ENCODE results near the gene DTYMK. TPM values are rescaled to one million over a fixed set of nuclear protein-coding genes. Genes with fewer than 3 reads are reported as not detected.
"Not testable (repeated sequence)": the region's sequence is repeated elsewhere in the genome, so short reads cannot be mapped to it uniquely, and the experiment has no call there.

DTYMK gene
- total and polyA plus RNA-seq, 2 of the 4 experiments (the other 2 are of a cell fraction) = 31.7 to 50.1 TPM

- H3K9me1 ChIP-seq (ENCODE audit: insufficient read depth, low read length); H4K5ac ChIP-seq (ENCODE audit: low read depth, low read length); H2BK120ac ChIP-seq (ENCODE audit: low read depth, low read length); CTCF ChIA-PET; H2AK9ac ChIP-seq (replicated peaks; ENCODE audit: low read depth, low read length, poor library complexity); H2BK5ac ChIP-seq (ENCODE audit: low read depth, low read length, poor library complexity, severe bottlenecking); H2BK20ac ChIP-seq (ENCODE audit: low read depth, low read length); in situ Hi-C loops (cut with MboI; ENCODE audit: low sequenced_read_pairs); H3K4me1 ChIP-seq (ENCODE audit: control insufficient read depth, insufficient read depth, low read length); H3K36me3 ChIP-seq (ENCODE audit: control insufficient read depth, insufficient read depth, low read length); H3K27ac ChIP-seq (ENCODE audit: insufficient read depth, low read length); intact Hi-C loops (cut with micrococcal nuclease); H3K4me3 ChIP-seq (ENCODE audit: insufficient read depth, low read depth, low read length); H3K27me3 ChIP-seq (ENCODE audit: control insufficient read depth, insufficient read depth, low read length); H3K9ac ChIP-seq (ENCODE audit: low read depth, low read length); ATAC-seq (ENCODE audit: low read depth); BruUV-seq (replicated peaks); H4K91ac ChIP-seq (ENCODE audit: insufficient read depth, low read depth, low read length); H3K23ac ChIP-seq (ENCODE audit: low read depth, low read length); H3K18ac ChIP-seq (ENCODE audit: low read depth, low read length); H3K14ac ChIP-seq (replicated peaks; ENCODE audit: low read depth, low read length); H3K9me3 ChIP-seq (ENCODE audit: control insufficient read depth, insufficient read depth, low read length); H3K4ac ChIP-seq (ENCODE audit: low read depth, low read length); POLR2A ChIA-PET (ENCODE audit: unreplicated experiment); H4K8ac ChIP-seq (ENCODE audit: low read depth in 2 of 2, low read length in 2 of 2); H2AK5ac ChIP-seq (ENCODE audit: low read depth, low read length); H4K20me1 ChIP-seq (ENCODE audit: insufficient read depth, low read length); H2BK15ac ChIP-seq (ENCODE audit: low read depth, low read length); dilution Hi-C loops (cut with HindIII; ENCODE audit: low sequenced_read_pairs, unreplicated experiment); H3K56ac ChIP-seq (ENCODE audit: extremely low read depth, insufficient read depth, low read length): not testable (repeated sequence)
- Histone ChIP-seq H3K79me1 (ENCODE audit: low read depth in 1 of 2, low read length in 2 of 2) (peaks cover 5 to 17% of the 10 kb centered on the region in 2 experiments), H3K4me2 (ENCODE audit: low read depth, low read length) (0 out of 2 replicates have a peak overlapping the region, but pooled peaks have one; percentile 17), H2AFZ (replicated peaks; ENCODE audit: low read length, poor library complexity) (peak overlapping the region; percentile 63)
- peak; percentile 29 for DNase-seq
- TF ChIP-seq SMC3 (IDR thresholded peaks at IDR 0.05; ENCODE audit: low read depth, low read length) = peak; percentile 32
- TF ChIP-seq, protein P1, sequence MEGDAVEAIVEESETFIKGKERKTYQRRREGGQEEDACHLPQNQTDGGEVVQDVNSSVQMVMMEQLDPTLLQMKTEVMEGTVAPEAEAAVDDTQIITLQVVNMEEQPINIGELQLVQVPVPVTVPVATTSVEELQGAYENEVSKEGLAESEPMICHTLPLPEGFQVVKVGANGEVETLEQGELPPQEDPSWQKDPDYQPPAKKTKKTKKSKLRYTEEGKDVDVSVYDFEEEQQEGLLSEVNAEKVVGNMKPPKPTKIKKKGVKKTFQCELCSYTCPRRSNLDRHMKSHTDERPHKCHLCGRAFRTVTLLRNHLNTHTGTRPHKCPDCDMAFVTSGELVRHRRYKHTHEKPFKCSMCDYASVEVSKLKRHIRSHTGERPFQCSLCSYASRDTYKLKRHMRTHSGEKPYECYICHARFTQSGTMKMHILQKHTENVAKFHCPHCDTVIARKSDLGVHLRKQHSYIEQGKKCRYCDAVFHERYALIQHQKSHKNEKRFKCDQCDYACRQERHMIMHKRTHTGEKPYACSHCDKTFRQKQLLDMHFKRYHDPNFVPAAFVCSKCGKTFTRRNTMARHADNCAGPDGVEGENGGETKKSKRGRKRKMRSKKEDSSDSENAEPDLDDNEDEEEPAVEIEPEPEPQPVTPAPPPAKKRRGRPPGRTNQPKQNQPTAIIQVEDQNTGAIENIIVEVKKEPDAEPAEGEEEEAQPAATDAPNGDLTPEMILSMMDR (conservative IDR thresholded peaks at IDR 0.05; ENCODE audit: low read depth, low read length) = peak; percentile 26; the same call in 1 of the 2 replicates
- peak; percentile 34 for TF ChIP-seq RAD21 (IDR thresholded peaks at IDR 0.05; ENCODE audit: low read length)
- WGBS, 2 experiments (ENCODE audit: extremely low coverage in 2 of 2, insufficient read length in 1 of 2) = no CpG with 5 or more reads among the region's 26 CpGs
Measured at GRCh38 chr2:241732513-241733186, 46.0 kb upstream of the DTYMK start.
